DOHH2 (cell line): Measurements from ENCODE around the gene ENTPD7.

Source experiments
- H3F3A ChIP-seq: fragments of 200-600 bp; sonication (generic), shearing (Covaris generic); 2 replicates; pipeline ENCODE4 v1.6.0; 2016; ENCODE audit warnings: antibody characterized with exemption, mild to moderate bottlenecking; ENCODE audit not compliant: control insufficient read depth, insufficient read depth
- H3K27ac ChIP-seq: fragments of 200-600 bp; sonication (generic); 2 replicates; pipeline ENCODE4 v1.5.1; 2014; ENCODE audit warnings: low read depth, mild to moderate bottlenecking, low read length, moderate library complexity
- H3K27me3 ChIP-seq: fragments of 200-600 bp; sonication (generic); 2 replicates; pipeline ENCODE4 v1.6.1; 2014; ENCODE audit warnings: mild to moderate bottlenecking, low read length, mixed read lengths; ENCODE audit not compliant: control insufficient read depth
- H3K36me3 ChIP-seq: fragments of 200-600 bp; sonication (generic); 2 replicates; pipeline ENCODE4 v1.6.1; 2014; ENCODE audit warnings: mild to moderate bottlenecking, low read length, moderate library complexity, mixed read lengths; ENCODE audit not compliant: control insufficient read depth
- H3K4me1 ChIP-seq: fragments of 200-600 bp; sonication (generic); 2 replicates; pipeline ENCODE4 v1.6.1; 2014; ENCODE audit warnings: mild to moderate bottlenecking, low read length, mixed read lengths; ENCODE audit not compliant: control insufficient read depth
- H3K4me2 ChIP-seq: fragments of 200-600 bp; sonication (generic); 2 replicates; pipeline ENCODE4 v1.6.0; 2014; ENCODE audit warnings: mild to moderate bottlenecking, low read length, moderate library complexity
- H3K4me3 ChIP-seq: fragments of 200-600 bp; sonication (generic); 2 replicates; pipeline ENCODE4 v1.5.1; 2014; ENCODE audit warnings: mild to moderate bottlenecking, low read length, mixed read lengths
- H3K79me2 ChIP-seq: fragments of 200-600 bp; sonication (generic); 2 replicates; pipeline ENCODE4 v1.6.1; 2014; ENCODE audit warnings: mild to moderate bottlenecking, low read length, mixed read lengths; ENCODE audit not compliant: control insufficient read depth
- H3K9me2 ChIP-seq: fragments of 200-600 bp; sonication (generic); replicated peaks from 2 replicates; pipeline ENCODE4 v1.6.1; 2014; ENCODE audit warnings: mild to moderate bottlenecking, low read length, mixed read lengths; ENCODE audit not compliant: control insufficient read depth
- H3K9me3 ChIP-seq: fragments of 200-600 bp; sonication (generic); 2 replicates; pipeline ENCODE4 v1.6.1; 2014; ENCODE audit warnings: antibody characterized with exemption, low read length, mixed read lengths; ENCODE audit not compliant: control insufficient read depth, insufficient read depth
- H4K20me1 ChIP-seq: fragments of 200-600 bp; sonication (generic); 2 replicates; pipeline ENCODE4 v1.6.0; 2014; ENCODE audit warnings: low read depth, mild to moderate bottlenecking, antibody characterized with exemption, low read length, moderate library complexity; ENCODE audit not compliant: control insufficient read depth, insufficient read depth
- CTCF ChIP-seq: fragments of 200-600 bp; sonication (generic); IDR thresholded peaks from one replicate; pipeline ENCODE4 v1.5.1; 2014; ENCODE audit warnings: antibody characterized with exemption, mild to moderate bottlenecking, low read depth, low read length; ENCODE audit not compliant: poor library complexity, severe bottlenecking
- EZH2phosphoT487 ChIP-seq: fragments of 200-600 bp; sonication (generic); IDR thresholded peaks from 2 replicates; pipeline ENCODE4 v1.6.1; 2017; ENCODE audit warnings: borderline replicate concordance, mild to moderate bottlenecking, antibody characterized with exemption, low read length, moderate library complexity, mixed read lengths

Gene ENTPD7

GRCh38 chr10:99698504-99699080, 39.3 kb downstream of the ENTPD7 start:
- Histone ChIP-seq H3F3A (no peaks in the 10 kb centered on the region), H3K79me2 (no peaks in the 10 kb centered on the region), H3K9me3 (no peaks in the 10 kb centered on the region), H3K4me1 (no peaks in the 10 kb centered on the region), H3K4me2 (no peak overlapping the region), H3K9me2 (no peaks in the 10 kb centered on the region), H3K36me3 (0 out of 2 replicates have a peak, but pooled peaks cover 2% of the 10 kb centered on the region), H4K20me1 (no peaks in the 10 kb centered on the region), H3K27me3 (no peaks in the 10 kb centered on the region), H3K4me3 (no peak overlapping the region), H3K27ac (no peak overlapping the region)
- TF ChIP-seq EZH2phosphoT487 (no peak), CTCF (peak; percentile 14)

GRCh38 chr10:99700649-99701048, 41.3 kb downstream of the ENTPD7 start:
- TF ChIP-seq CTCF (no peak), EZH2phosphoT487 (no peak)
- no peak overlapping the region for H3K27ac ChIP-seq
- no peaks in the 10 kb centered on the region for H3F3A ChIP-seq
- no peak overlapping the region for H3K4me3 ChIP-seq
- 0 out of 2 replicates have a peak, but pooled peaks cover 2% of the 10 kb centered on the region for H3K36me3 ChIP-seq
- H3K9me3 ChIP-seq = no peaks in the 10 kb centered on the region
- H3K9me2 ChIP-seq = no peaks in the 10 kb centered on the region
- H3K79me2 ChIP-seq = no peaks in the 10 kb centered on the region
- no peak overlapping the region for H3K4me2 ChIP-seq
- no peaks in the 10 kb centered on the region for H3K27me3 ChIP-seq
- no peaks in the 10 kb centered on the region for H4K20me1 ChIP-seq
- H3K4me1 ChIP-seq = no peaks in the 10 kb centered on the region

- Histone ChIP-seq H3K36me3 (peaks cover 24% of the 10 kb centered on the region), H3F3A (no peaks in the 10 kb centered on the region)
- TF ChIP-seq CTCF (no peak), EZH2phosphoT487 (no peak)
Observed at GRCh38 chr10:99708428-99709012, 49.2 kb downstream of the ENTPD7 start.

More at GRCh38 chr10:99708428-99709012, 49.2 kb downstream of the ENTPD7 start:
- Histone ChIP-seq H3K9me3 (no peaks in the 10 kb centered on the region), H3K4me3 (no peak overlapping the region), H3K4me1 (no peaks in the 10 kb centered on the region), H3K27me3 (no peaks in the 10 kb centered on the region), H3K4me2 (no peak overlapping the region), H3K79me2 (no peaks in the 10 kb centered on the region), H4K20me1 (no peaks in the 10 kb centered on the region), H3K9me2 (no peaks in the 10 kb centered on the region), H3K27ac (no peak overlapping the region)
